HL-60 (cell line): Measurements from ENCODE around the gene BFSP2.

Source experiments
- DNase-seq, 2 experiments: peaks; one replicate each; pipeline ENCODE4 v3.0.0-alpha.2; 2010 to 2020; ENCODE audit warnings: low read depth in 1 of 2, low spot score in 1 of 2
- H3K27ac ChIP-seq: fragments of 250-450 bp; sonication (Bioruptor Pico); replicated peaks from 2 replicates; pipeline ENCODE4 v1.5.1; 2020; ENCODE audit warnings: mild to moderate bottlenecking, moderate library complexity
- H3K27me3 ChIP-seq: fragments of 250-450 bp; sonication (Bioruptor Pico); 2 replicates; pipeline ENCODE4 v1.5.1; 2021; ENCODE audit warnings: mild to moderate bottlenecking, moderate library complexity; ENCODE audit not compliant: insufficient read depth, poor library complexity, severe bottlenecking
- H3K4me3 ChIP-seq: replicated peaks from 2 replicates; pipeline ENCODE4 v1.5.1; 2011; ENCODE audit warnings: mild to moderate bottlenecking, control low read depth, low read length; ENCODE audit not compliant: insufficient read depth
- CTCF ChIP-seq: IDR thresholded peaks from one replicate; pipeline ENCODE4 v1.5.1; 2011; ENCODE audit warnings: low read length, control low read depth, inconsistent platforms; ENCODE audit not compliant: insufficient read depth
- GABPA ChIP-seq: IDR thresholded peaks from 2 replicates; pipeline ENCODE4 v1.6.1; 2012; ENCODE audit warnings: low read depth
- POLR2AphosphoS5 ChIP-seq: IDR thresholded peaks from 2 replicates; pipeline ENCODE4 v1.6.1; 2012; ENCODE audit warnings: low read depth
- REST ChIP-seq: IDR thresholded peaks from 2 replicates; pipeline ENCODE4 v1.6.1; 2012; ENCODE audit warnings: low read depth; ENCODE audit not compliant: insufficient replicate concordance
- SPI1 ChIP-seq: IDR thresholded peaks from 2 replicates; pipeline ENCODE4 v1.6.1; 2012; ENCODE audit warnings: low read depth, mild to moderate bottlenecking, borderline replicate concordance

The BFSP2 gene

GRCh38 chr3:133428552-133428951 is 28.7 kb downstream of the BFSP2 start:
- no peak for DNase-seq
- Histone ChIP-seq H3K27ac (no peak overlapping the region), H3K4me3 (no peak overlapping the region), H3K27me3 (peaks cover 3% of the 10 kb centered on the region)
- no peak for TF ChIP-seq POLR2AphosphoS5
- TF ChIP-seq SPI1: no peak
- no peak for TF ChIP-seq REST

GRCh38 chr3:133429063-133429462 is 29.2 kb downstream of the BFSP2 start:
- Histone ChIP-seq H3K4me3 (no peak overlapping the region), H3K27me3 (peaks cover 3% of the 10 kb centered on the region), H3K27ac (no peak overlapping the region)
- TF ChIP-seq REST (no peak), CTCF (no peak), GABPA (no peak), POLR2AphosphoS5 (no peak), SPI1 (no peak)
- no peak for DNase-seq

GRCh38 chr3:133439563-133439962 is 39.7 kb downstream of the BFSP2 start:
- no peak for DNase-seq
- Histone ChIP-seq H3K4me3 (no peak overlapping the region), H3K27me3 (no peaks in the 10 kb centered on the region), H3K27ac (no peak overlapping the region)
- TF ChIP-seq CTCF: no peak
- no peak for TF ChIP-seq GABPA
- TF ChIP-seq SPI1: no peak
- no peak for TF ChIP-seq REST
- no peak for TF ChIP-seq POLR2AphosphoS5
